RWPE2 (cell line): ENCODE data around the gene EFS.

Source experiments
- ATAC-seq: fragments of 200-7000 bp; cut with Tn5 transposase; 3 replicates; pipeline ENCODE4 v1.9.1; 2021; ENCODE audit warnings: low read depth
- DNase-seq: peaks from one replicate; pipeline ENCODE4 v3.0.0-alpha.2; 2020; ENCODE audit warnings: low spot score
- H3K27ac ChIP-seq: fragments of 450-650 bp; 2 replicates; pipeline ENCODE4 v1.5.1; 2017; ENCODE audit warnings: mild to moderate bottlenecking; ENCODE audit not compliant: poor library complexity, severe bottlenecking
- H3K27me3 ChIP-seq: fragments of 250-450 bp; sonication (Bioruptor Pico); 2 replicates; pipeline ENCODE4 v1.5.1; 2021; ENCODE audit warnings: mild to moderate bottlenecking, moderate library complexity; ENCODE audit not compliant: insufficient read depth, poor library complexity, severe bottlenecking
- H3K36me3 ChIP-seq: fragments of 250-450 bp; sonication (Bioruptor Pico); 2 replicates; pipeline ENCODE4 v1.5.1; 2020; ENCODE audit warnings: low read depth, mild to moderate bottlenecking, moderate library complexity
- H3K4me1 ChIP-seq: fragments of 250-450 bp; sonication (Bioruptor Pico); 2 replicates; pipeline ENCODE4 v1.5.1; 2021; ENCODE audit warnings: mild to moderate bottlenecking, moderate library complexity; ENCODE audit not compliant: insufficient read depth, poor library complexity, severe bottlenecking
- H3K4me3 ChIP-seq: fragments of 250-450 bp; sonication (Bioruptor Pico); 2 replicates; pipeline ENCODE4 v1.5.1; 2021; ENCODE audit warnings: mild to moderate bottlenecking, moderate library complexity; ENCODE audit not compliant: severe bottlenecking
- H3K9me3 ChIP-seq: fragments of 250-450 bp; sonication (Bioruptor Pico); 2 replicates; pipeline ENCODE4 v1.5.1; 2021; ENCODE audit warnings: mild to moderate bottlenecking, moderate library complexity; ENCODE audit not compliant: severe bottlenecking
- CTCF ChIP-seq: fragments of 450-650 bp; IDR thresholded peaks from one replicate; pipeline ENCODE4 v1.5.1; 2017; ENCODE audit warnings: mild to moderate bottlenecking, moderate library complexity; ENCODE audit not compliant: poor library complexity, severe bottlenecking

Gene EFS

GRCh38 chr14:23382731-23383440 is 17.9 kb upstream of the EFS start:
- Histone ChIP-seq H3K36me3 (no peaks in the 10 kb centered on the region), H3K4me3 (no peak overlapping the region), H3K9me3 (no peaks in the 10 kb centered on the region), H3K27me3 (no peaks in the 10 kb centered on the region), H3K27ac (no peak overlapping the region), H3K4me1 (no peaks in the 10 kb centered on the region)
- DNase-seq (no peak), ATAC-seq (no peak)
- TF ChIP-seq CTCF, result no peak

GRCh38 chr14:23382276-23382675 is 17.3 kb upstream of the EFS start:
- ATAC-seq (no peak), DNase-seq (no peak)
- Histone ChIP-seq H3K4me3 (no peak overlapping the region), H3K9me3 (no peaks in the 10 kb centered on the region), H3K36me3 (no peaks in the 10 kb centered on the region), H3K27me3 (no peaks in the 10 kb centered on the region), H3K27ac (no peak overlapping the region), H3K4me1 (no peaks in the 10 kb centered on the region)
- no peak for TF ChIP-seq CTCF

- Histone ChIP-seq H3K36me3 (no peaks in the 10 kb centered on the region), H3K4me1 (no peaks in the 10 kb centered on the region), H3K4me3 (no peak overlapping the region), H3K9me3 (no peaks in the 10 kb centered on the region), H3K27ac (no peak overlapping the region), H3K27me3 (no peaks in the 10 kb centered on the region)
- no peak for TF ChIP-seq CTCF
- ATAC-seq, result no peak
- DNase-seq, result no peak
Measured at GRCh38 chr14:23381871-23382270, 16.9 kb upstream of the EFS start.

GRCh38 chr14:23380976-23381375 is 16.0 kb upstream of the EFS start:
- H3K27ac ChIP-seq, result no peak overlapping the region
- H3K36me3 ChIP-seq, result no peaks in the 10 kb centered on the region
- H3K9me3 ChIP-seq, result no peaks in the 10 kb centered on the region
- H3K27me3 ChIP-seq, result no peaks in the 10 kb centered on the region
- DNase-seq, result no peak
- no peaks in the 10 kb centered on the region for H3K4me1 ChIP-seq
- no peak overlapping the region for H3K4me3 ChIP-seq
- TF ChIP-seq CTCF, result no peak
- ATAC-seq, result no peak

- TF ChIP-seq CTCF, result peak; percentile 76
- H3K9me3 ChIP-seq, result no peaks in the 10 kb centered on the region
- H3K4me3 ChIP-seq, result no peak overlapping the region
- no peak overlapping the region for H3K27ac ChIP-seq
- H3K27me3 ChIP-seq, result no peaks in the 10 kb centered on the region
- DNase-seq (no peak), ATAC-seq (no peak)
- no peaks in the 10 kb centered on the region for H3K4me1 ChIP-seq
- H3K36me3 ChIP-seq, result no peaks in the 10 kb centered on the region
Measured at GRCh38 chr14:23380197-23380914, 15.4 kb upstream of the EFS start.
